HTR-8/SVneo (cell line): ENCODE results near the gene HRC.
"Not testable (repeated sequence)": the region's sequence is repeated elsewhere in the genome, so short reads cannot be mapped to it uniquely, and the experiment has no call there.

Experiments
- DNase-seq: peaks from one replicate; pipeline ENCODE4 v3.0.0; 2011; ENCODE audit warnings: low spot score, mixed read lengths; ENCODE audit not compliant: insufficient read length
- FAIRE-seq: peaks from 2 replicates; lab custom pipeline; 2011; peaks lifted over from hg19 to GRCh38; lab: Jason Lieb, UNC

The HRC gene

GRCh38 chr19:49155005-49155819, at the start of gene HRC:
HRC (minus strand) TSS chr19:49155396; CDS start chr19:49155237, 159 bp downstream.
- FAIRE-seq (no peak), DNase-seq (no peak)

- DNase-seq (no peak), FAIRE-seq (no peak)
These were observed 45.8 kb upstream of the HRC start for GRCh38 chr19:49201042-49201441.

- FAIRE-seq (no peak), DNase-seq (no peak)
These were observed 45.2 kb upstream of the HRC start for GRCh38 chr19:49200238-49200862.

GRCh38 chr19:49196527-49197240, 41.5 kb upstream of the HRC start:
- FAIRE-seq (no peak), DNase-seq (no peak)

- FAIRE-seq, result no peak
- no peak for DNase-seq
These were observed 39.2 kb upstream of the HRC start for GRCh38 chr19:49194408-49194807.

- no peak for FAIRE-seq
- no peak for DNase-seq
These were observed 38.7 kb upstream of the HRC start for GRCh38 chr19:49193822-49194394.

GRCh38 chr19:49190781-49191180, 35.6 kb upstream of the HRC start:
- FAIRE-seq, result no peak

GRCh38 chr19:49189259-49189658, 34.1 kb upstream of the HRC start:
- no peak for DNase-seq
- FAIRE-seq, result no peak

More at GRCh38 chr19:49190781-49191180, 35.6 kb upstream of the HRC start:
- DNase-seq, result no peak

GRCh38 chr19:49188626-49189200, 33.5 kb upstream of the HRC start:
- no peak for FAIRE-seq

GRCh38 chr19:49186108-49186507, 30.9 kb upstream of the HRC start:
- no peak for DNase-seq
- no peak for FAIRE-seq

More at GRCh38 chr19:49188626-49189200, 33.5 kb upstream of the HRC start:
- DNase-seq, result no peak

GRCh38 chr19:49182848-49183375, 27.7 kb upstream of the HRC start:
- FAIRE-seq (no peak), DNase-seq (no peak)

GRCh38 chr19:49182010-49182847, 27.0 kb upstream of the HRC start:
- peak; percentile 92 for FAIRE-seq
- not testable (repeated sequence) for DNase-seq

- DNase-seq, result no peak
- FAIRE-seq, result no peak
These were observed 25.5 kb upstream of the HRC start for GRCh38 chr19:49180659-49181058.

- no peak for DNase-seq
- FAIRE-seq, result no peak
These were observed 18.0 kb upstream of the HRC start for GRCh38 chr19:49173198-49173597.

GRCh38 chr19:49168421-49168820, 13.2 kb upstream of the HRC start:
- no peak for DNase-seq
- FAIRE-seq, result no peak

- FAIRE-seq, result no peak
- no peak for DNase-seq
These were observed 12.7 kb upstream of the HRC start for GRCh38 chr19:49167857-49168409.

- DNase-seq, result no peak
- FAIRE-seq, result no peak
These were observed 10.7 kb upstream of the HRC start for GRCh38 chr19:49165865-49166301.

- no peak for DNase-seq
- no peak for FAIRE-seq
These were observed 10.0 kb upstream of the HRC start for GRCh38 chr19:49165111-49165750.
